GM18502 (cell line): ENCODE data around the gene DIRAS1.
"Not testable (repeated sequence)": the region's sequence is repeated elsewhere in the genome, so short reads cannot be mapped to it uniquely, and the experiment has no call there.

Source experiments
- ATAC-seq: cut with Tn5 transposase; IDR thresholded peaks from one replicate; pipeline ENCODE4 v1.9.1; 2021; ENCODE audit warnings: mild to moderate bottlenecking; ENCODE audit not compliant: unreplicated experiment, poor library complexity

DIRAS1 gene

GRCh38 chr19:2686360-2686759, 34.8 kb downstream of the DIRAS1 start:
- no peak for ATAC-seq

- ATAC-seq, result no peak
Observed at GRCh38 chr19:2685204-2685704, 35.9 kb downstream of the DIRAS1 start.

GRCh38 chr19:2683430-2684003, 37.7 kb downstream of the DIRAS1 start:
- ATAC-seq, result no peak

GRCh38 chr19:2680808-2681207, 40.4 kb downstream of the DIRAS1 start:
- peak; percentile 35 for ATAC-seq

GRCh38 chr19:2679439-2679838, 41.7 kb downstream of the DIRAS1 start:
- no peak for ATAC-seq

- ATAC-seq, result not testable (repeated sequence)
Observed at GRCh38 chr19:2678948-2679347, 42.2 kb downstream of the DIRAS1 start.

- peak; percentile 43 for ATAC-seq
Observed at GRCh38 chr19:2678044-2678671, 43.0 kb downstream of the DIRAS1 start.

- no peak for ATAC-seq
Observed at GRCh38 chr19:2676823-2677222, 44.3 kb downstream of the DIRAS1 start.

- no peak for ATAC-seq
Observed at GRCh38 chr19:2675892-2676291, 45.3 kb downstream of the DIRAS1 start.

- ATAC-seq, result no peak
Observed at GRCh38 chr19:2670217-2670616, 51.0 kb downstream of the DIRAS1 start.

GRCh38 chr19:2668175-2668763, 52.9 kb downstream of the DIRAS1 start:
- ATAC-seq, result no peak

- not testable (repeated sequence) for ATAC-seq
Observed at GRCh38 chr19:2667349-2667748, 53.8 kb downstream of the DIRAS1 start.

- no peak for ATAC-seq
Observed at GRCh38 chr19:2666344-2666994, 54.7 kb downstream of the DIRAS1 start.

GRCh38 chr19:2665103-2665502, 56.1 kb downstream of the DIRAS1 start:
- no peak for ATAC-seq
